HCT116 (cell line): ENCODE data around the gene SH3YL1. TPM values are rescaled to one million over a fixed set of nuclear protein-coding genes. Genes with fewer than 3 reads are reported as not detected.

Experiments
- total RNA-seq: library from RNA; stranded (reverse); gene quantifications from one replicate; pipeline ENCODE4 v1.2.1, GENCODE V29; 2021; ENCODE audit not compliant: unreplicated experiment

Gene SH3YL1
- total RNA-seq, 1 experiment from 2014 or later: 32.8 TPM

Other genes with a start within 250 kb of the SH3YL1 start
- 20.3 TPM for gene FAM110C, start 217.5 kb downstream of the SH3YL1 start, total RNA-seq
- gene ACP1, start 915 bp upstream of the SH3YL1 start, total RNA-seq: 113 TPM
- not detected for gene ALKAL2, start 24.1 kb upstream of the SH3YL1 start, total RNA-seq